HL-60 (cell line): ENCODE data around the gene VTI1A.

Experiments used
- DNase-seq, 2 experiments: peaks; one replicate each; pipeline ENCODE4 v3.0.0-alpha.2; 2010 to 2020; ENCODE audit warnings: low read depth in 1 of 2, low spot score in 1 of 2
- H3K27ac ChIP-seq: fragments of 250-450 bp; sonication (Bioruptor Pico); replicated peaks from 2 replicates; pipeline ENCODE4 v1.5.1; 2020; ENCODE audit warnings: mild to moderate bottlenecking, moderate library complexity
- H3K27me3 ChIP-seq: fragments of 250-450 bp; sonication (Bioruptor Pico); 2 replicates; pipeline ENCODE4 v1.5.1; 2021; ENCODE audit warnings: mild to moderate bottlenecking, moderate library complexity; ENCODE audit not compliant: insufficient read depth, poor library complexity, severe bottlenecking
- H3K4me3 ChIP-seq: replicated peaks from 2 replicates; pipeline ENCODE4 v1.5.1; 2011; ENCODE audit warnings: mild to moderate bottlenecking, control low read depth, low read length; ENCODE audit not compliant: insufficient read depth
- CTCF ChIP-seq: IDR thresholded peaks from one replicate; pipeline ENCODE4 v1.5.1; 2011; ENCODE audit warnings: low read length, control low read depth, inconsistent platforms; ENCODE audit not compliant: insufficient read depth
- GABPA ChIP-seq: IDR thresholded peaks from 2 replicates; pipeline ENCODE4 v1.6.1; 2012; ENCODE audit warnings: low read depth
- POLR2AphosphoS5 ChIP-seq: IDR thresholded peaks from 2 replicates; pipeline ENCODE4 v1.6.1; 2012; ENCODE audit warnings: low read depth
- REST ChIP-seq: IDR thresholded peaks from 2 replicates; pipeline ENCODE4 v1.6.1; 2012; ENCODE audit warnings: low read depth; ENCODE audit not compliant: insufficient replicate concordance
- SPI1 ChIP-seq: IDR thresholded peaks from 2 replicates; pipeline ENCODE4 v1.6.1; 2012; ENCODE audit warnings: low read depth, mild to moderate bottlenecking, borderline replicate concordance

VTI1A gene

GRCh38 chr10:112723876-112724275 is 276.9 kb downstream of the VTI1A start:
- no peaks in the 10 kb centered on the region for H3K27me3 ChIP-seq
- no peak overlapping the region for H3K27ac ChIP-seq

GRCh38 chr10:112724404-112724991 is 277.5 kb downstream of the VTI1A start:
- no peak for DNase-seq
- TF ChIP-seq REST = no peak
- no peak for TF ChIP-seq SPI1
- no peak for TF ChIP-seq GABPA
- TF ChIP-seq POLR2AphosphoS5 = no peak
- no peak for TF ChIP-seq CTCF
- Histone ChIP-seq H3K27me3 (no peaks in the 10 kb centered on the region), H3K27ac (no peak overlapping the region), H3K4me3 (no peak overlapping the region)

More at GRCh38 chr10:112723876-112724275, 276.9 kb downstream of the VTI1A start:
- H3K4me3 ChIP-seq = no peak overlapping the region
- TF ChIP-seq GABPA (no peak), POLR2AphosphoS5 (no peak), CTCF (no peak), REST (no peak), SPI1 (no peak)
- DNase-seq = no peak

- H3K27me3 ChIP-seq = no peaks in the 10 kb centered on the region
- no peak overlapping the region for H3K4me3 ChIP-seq
- DNase-seq = no peak
- TF ChIP-seq CTCF (no peak), SPI1 (no peak), POLR2AphosphoS5 (no peak), GABPA (no peak), REST (no peak)
- H3K27ac ChIP-seq = no peak overlapping the region
Measured at GRCh38 chr10:112728118-112728883, 281.3 kb downstream of the VTI1A start.
